Natural killer cell (primary cell): ENCODE results near the gene MYLK3. TPM values are rescaled to one million over a fixed set of nuclear protein-coding genes. Genes with fewer than 3 reads are reported as not detected.
"Not testable (repeated sequence)": the region's sequence is repeated elsewhere in the genome, so short reads cannot be mapped to it uniquely, and the experiment has no call there.

Experiments used
- ATAC-seq, 3 donors: fragments of 150-1000 bp in 2 of 3; fragments of 200-7000 bp in 1 of 3; cut with Tn5 transposase; 1 replicate in 1 of 3; 2 replicates in 2 of 3; pipeline ENCODE4 v1.10.0; 2021; ENCODE audit warnings: mild to moderate bottlenecking in 2 of 3, moderate library complexity in 2 of 3
- DNase-seq, 2 donors: peaks; one replicate each; pipeline versions ENCODE4 v3.0.0 to v3.0.0-alpha.2; 2013 to 2021; ENCODE audit warnings: mixed read lengths in 1 of 2
- H3K27ac ChIP-seq: one replicate; pipeline ENCODE4 v1.5.1; 2013; ENCODE audit warnings: mild to moderate bottlenecking, low read length
- H3K27me3 ChIP-seq: one replicate; pipeline ENCODE4 v1.6.1; 2013; ENCODE audit warnings: low read length; ENCODE audit not compliant: control insufficient read depth, insufficient read depth
- H3K36me3 ChIP-seq: one replicate; pipeline ENCODE4 v1.6.1; 2013; ENCODE audit warnings: low read length; ENCODE audit not compliant: control insufficient read depth, insufficient read depth
- H3K4me1 ChIP-seq: one replicate; pipeline ENCODE4 v1.6.1; 2013; ENCODE audit warnings: low read length; ENCODE audit not compliant: control insufficient read depth, insufficient read depth
- H3K4me3 ChIP-seq: one replicate; pipeline ENCODE4 v1.5.1; 2013; ENCODE audit warnings: low read length
- H3K9me3 ChIP-seq: one replicate; pipeline ENCODE4 v1.6.1; 2013; ENCODE audit warnings: low read length; ENCODE audit not compliant: control insufficient read depth, insufficient read depth
- H3K27ac Mint-ChIP-seq, 2 donors: one replicate each; pipeline ENCODE4 v1.8.0; 2022; ENCODE audit warnings: mild to moderate bottlenecking in 2 of 2, mixed read lengths in 2 of 2, moderate library complexity in 1 of 2
- H3K27me3 Mint-ChIP-seq, 2 donors: one replicate each; pipeline ENCODE4 v1.8.0; 2022; ENCODE audit warnings: low read depth in 2 of 2, mixed read lengths in 2 of 2
- H3K36me3 Mint-ChIP-seq: one replicate; pipeline ENCODE4 v1.8.0; 2022; ENCODE audit warnings: mixed read lengths
- H3K4me1 Mint-ChIP-seq, 2 donors: one replicate each; pipeline ENCODE4 v1.8.0; 2022; ENCODE audit warnings: mixed read lengths in 2 of 2
- H3K4me3 Mint-ChIP-seq: one replicate; pipeline ENCODE4 v1.8.0; 2022; ENCODE audit warnings: mild to moderate bottlenecking, moderate library complexity, mixed read lengths
- H3K9me3 Mint-ChIP-seq, 2 donors: one replicate each; pipeline ENCODE4 v1.8.0; 2022; ENCODE audit warnings: mixed read lengths in 2 of 2
- CTCF ChIP-seq: fragments of 200-600 bp; IDR thresholded peaks from one replicate; pipeline ENCODE4 v1.8.0; 2022; ENCODE audit warnings: antibody characterized with exemption
- WGBS: methylation state at CpG from one replicate; pipeline ENCODE4 v1.1.7; 2013; ENCODE audit warnings: missing lambda C conversion rate; ENCODE audit not compliant: insufficient coverage; 5-methylcytosine and 5-hydroxymethylcytosine counted together
- intact Hi-C: fragments of 100-400 bp; cut with micrococcal nuclease; formaldehyde crosslinking; loops from one replicate; pipeline ENCODE4 v1.14.2; 2022
- total RNA-seq, 4 donors: library from RNA; stranded (reverse); fragments of 120-200 nt in 1 of 4; gene quantifications; one replicate each; pipeline versions ENCODE4 v1.2.3 to v1.2.4, GENCODE V29; 2013 to 2022

MYLK3 gene
- total RNA-seq, 3 donors from 2014 or later (not counting 1 experiment from before 2014, with no cell fraction given) = 0.42 to 0.73 TPM; not detected in 1

GRCh38 chr16:46688101-46688653 is 60.0 kb downstream of the MYLK3 start:
- Histone ChIP-seq H3K4me3 (peak overlapping the region; percentile 84), H3K4me1 (peaks cover 22% of the 10 kb centered on the region), H3K27me3 (no peaks in the 10 kb centered on the region), H3K9me3 (no peaks in the 10 kb centered on the region), H3K36me3 (no peaks in the 10 kb centered on the region), H3K27ac (peak overlapping the region; percentile 94)
- Mint-ChIP-seq H3K4me3 (no peak overlapping the region), H3K27me3 (no peaks in the 10 kb centered on the region), H3K4me1 (peaks cover 26 to 33% of the 10 kb centered on the region in 2 donors), H3K9me3 (no peaks in the 10 kb centered on the region), H3K27ac (no peak overlapping the region), H3K36me3 (no peaks in the 10 kb centered on the region)
- no peak for TF ChIP-seq CTCF
- no peak for ATAC-seq
- intact Hi-C loops = loop anchor here (2.0 kb wide), 1 partner anchor 67 kb away; the partner anchor contains the start of gene SHCBP1
- WGBS = under 1% methylated on average over 12 of the region's 14 CpGs
- no peak for DNase-seq

- no peaks in the 10 kb centered on the region for H3K9me3 ChIP-seq
- no peak overlapping the region for H3K27ac Mint-ChIP-seq
- no peaks in the 10 kb centered on the region for H3K36me3 ChIP-seq
- no peaks in the 10 kb centered on the region for H3K9me3 Mint-ChIP-seq
- peak overlapping the region; percentile 84 for H3K4me3 ChIP-seq
- peaks cover 22% of the 10 kb centered on the region for H3K4me1 ChIP-seq
- peaks cover 27 to 35% of the 10 kb centered on the region in 2 donors for H3K4me1 Mint-ChIP-seq
- DNase-seq (no peak), ATAC-seq (no peak)
- WGBS = 90% methylated on average over 9 of the region's 9 CpGs
- intact Hi-C loops = no loop called here
- H3K27ac ChIP-seq = no peak overlapping the region
- H3K4me3 Mint-ChIP-seq = peak overlapping the region; percentile 4
- H3K27me3 Mint-ChIP-seq = no peaks in the 10 kb centered on the region
- H3K36me3 Mint-ChIP-seq = no peaks in the 10 kb centered on the region
- no peak for TF ChIP-seq CTCF
- H3K27me3 ChIP-seq = no peaks in the 10 kb centered on the region
Observed at GRCh38 chr16:46687486-46687885, 60.7 kb downstream of the MYLK3 start.

- no peaks in the 10 kb centered on the region for H3K27me3 ChIP-seq
- Mint-ChIP-seq H3K4me3 (peak overlapping the region; percentile 19), H3K27me3 (no peaks in the 10 kb centered on the region), H3K4me1 (peaks cover 31 to 38% of the 10 kb centered on the region in 2 donors), H3K36me3 (no peaks in the 10 kb centered on the region), H3K9me3 (no peaks in the 10 kb centered on the region), H3K27ac (no peak overlapping the region)
- 75% methylated on average over 2 of the region's 5 CpGs for WGBS
- ATAC-seq = no peak
- intact Hi-C loops = no loop called here
- no peak overlapping the region for H3K4me3 ChIP-seq
- H3K9me3 ChIP-seq = no peaks in the 10 kb centered on the region
- no peak overlapping the region for H3K27ac ChIP-seq
- no peaks in the 10 kb centered on the region for H3K36me3 ChIP-seq
- DNase-seq = no peak
- TF ChIP-seq CTCF = no peak
- peaks cover 22% of the 10 kb centered on the region for H3K4me1 ChIP-seq
Observed at GRCh38 chr16:46686815-46687473, 61.2 kb downstream of the MYLK3 start.

- ATAC-seq, H3K9me3 ChIP-seq, DNase-seq, H3K36me3 Mint-ChIP-seq, H3K4me3 Mint-ChIP-seq, H3K4me1 ChIP-seq, H3K27me3 ChIP-seq, H3K27ac ChIP-seq, H3K27me3 Mint-ChIP-seq, H3K27ac Mint-ChIP-seq, intact Hi-C loops, H3K9me3 Mint-ChIP-seq, H3K4me3 ChIP-seq: not testable (repeated sequence)
- H3K4me1 Mint-ChIP-seq = peaks cover 13 to 21% of the 10 kb centered on the region in 2 donors
- peaks cover 29% of the 10 kb centered on the region for H3K36me3 ChIP-seq
- no CpG with 5 or more reads among the region's 2 CpGs for WGBS
Observed at GRCh38 chr16:46681867-46682266, 66.3 kb downstream of the MYLK3 start.

- no CpG with 5 or more reads among the region's 1 CpG for WGBS
- H3K9me3 ChIP-seq, H3K4me1 Mint-ChIP-seq, H3K27ac ChIP-seq, DNase-seq, H3K9me3 Mint-ChIP-seq, H3K27ac Mint-ChIP-seq, intact Hi-C loops, ATAC-seq, H3K4me3 Mint-ChIP-seq, H3K4me3 ChIP-seq, H3K4me1 ChIP-seq, H3K27me3 ChIP-seq, H3K27me3 Mint-ChIP-seq, H3K36me3 Mint-ChIP-seq: not testable (repeated sequence)
- H3K36me3 ChIP-seq = peaks cover 56% of the 10 kb centered on the region
Observed at GRCh38 chr16:46677943-46678342, 70.2 kb downstream of the MYLK3 start.
